ENCODE data around the gene RBM33. TPM values are rescaled to one million over a fixed set of nuclear protein-coding genes. Genes with fewer than 3 reads are reported as not detected.

Gene RBM33
- total RNA-seq, 1 experiment from 2014 or later = 61.1 TPM

- H3K9me3 ChIP-seq (ENCODE audit: control insufficient read depth, insufficient read depth, low read depth, low read length) = no peaks in the 10 kb centered on the region
- CTCF ChIA-PET = no interaction called here
- POLR2A ChIA-PET = no interaction called here
- no peaks in the 10 kb centered on the region for H3K4me1 ChIP-seq (ENCODE audit: control insufficient read depth, insufficient read depth, low read length)
- peaks cover 9% of the 10 kb centered on the region for H3K36me3 ChIP-seq (ENCODE audit: control insufficient read depth, insufficient read depth, low read length)
- no peak overlapping the region for H3K4me3 ChIP-seq (ENCODE audit: low read depth in 2 of 2, low read length in 2 of 2)
- no peak for TF ChIP-seq CTCF (IDR thresholded peaks at IDR 0.05)
- no peak for TF ChIP-seq TCF7L2 (IDR thresholded peaks at IDR 0.05; ENCODE audit: low read depth, low read length)
- TF ChIP-seq POLR2AphosphoS5 (IDR thresholded peaks at IDR 0.05; ENCODE audit: low read depth, low read length) = no peak
- no peak for ATAC-seq
- no peak for DNase-seq (ENCODE audit: low read depth, low spot score)
- BruUV-seq (replicated peaks) = no TSS peak
- H3K27ac ChIP-seq (ENCODE audit: low read length) = no peak overlapping the region
- intact Hi-C loops (cut with micrococcal nuclease; ENCODE audit: unreplicated experiment) (no loop called here), in situ Hi-C loops (cut with HindIII; ENCODE audit: low pct_unique_long_range_greater_than_20kb, low sequenced_read_pairs) (no loop called here)
- H3K27me3 ChIP-seq (ENCODE audit: control insufficient read depth, insufficient read depth, low read length) = no peaks in the 10 kb centered on the region
Observed at GRCh38 chr7:155699180-155699579, 54.7 kb downstream of the RBM33 start.

- intact Hi-C loops (cut with micrococcal nuclease; ENCODE audit: unreplicated experiment) = no loop called here
- ATAC-seq = no peak
- Histone ChIP-seq H3K27me3 (ENCODE audit: control insufficient read depth, insufficient read depth, low read length) (no peaks in the 10 kb centered on the region), H3K27ac (ENCODE audit: low read length) (no peak overlapping the region), H3K9me3 (ENCODE audit: control insufficient read depth, insufficient read depth, low read depth, low read length) (no peaks in the 10 kb centered on the region), H3K4me3 (ENCODE audit: low read depth in 2 of 2, low read length in 2 of 2) (no peak overlapping the region), H3K4me1 (ENCODE audit: control insufficient read depth, insufficient read depth, low read length) (no peaks in the 10 kb centered on the region), H3K36me3 (ENCODE audit: control insufficient read depth, insufficient read depth, low read length) (peaks cover 15% of the 10 kb centered on the region)
- DNase-seq (ENCODE audit: low read depth, low spot score) = no peak
- TF ChIP-seq REST (IDR thresholded peaks at IDR 0.05; ENCODE audit: insufficient read depth in 1 of 2, low read depth in 2 of 2, low read length in 1 of 2) (no peak), SIN3A (IDR thresholded peaks at IDR 0.05; ENCODE audit: borderline replicate concordance, insufficient read depth, low read depth, low read length) (no peak), CTCF (IDR thresholded peaks at IDR 0.05) (no peak), POLR2AphosphoS5 (IDR thresholded peaks at IDR 0.05; ENCODE audit: low read depth, low read length) (no peak), TCF7L2 (IDR thresholded peaks at IDR 0.05; ENCODE audit: low read depth, low read length) (no peak)
- in situ Hi-C loops (cut with HindIII; ENCODE audit: low pct_unique_long_range_greater_than_20kb, low sequenced_read_pairs) = no loop called here
- BruUV-seq (replicated peaks) = no TSS peak
- CTCF ChIA-PET = interaction anchor here (0.6 kb wide), 1 partner anchor 43 kb away, joined by 8 read pairs; no protein-coding TSS in a partner anchor
- POLR2A ChIA-PET = no interaction called here
Observed at GRCh38 chr7:155700847-155701246, 56.4 kb downstream of the RBM33 start.
